Mesenchymal stem cell (in vitro differentiated cells and primary cell): ENCODE measurements around the gene PTCRA.

ENCODE experiments used
- DNase-seq: peaks from one replicate; pipeline ENCODE4 v3.0.0-alpha.2; 2013
- H2AFZ ChIP-seq: one replicate; pipeline ENCODE4 v1.6.1; 2013; ENCODE audit warnings: low read depth, mild to moderate bottlenecking, control low read depth, inconsistent platforms, low read length, moderate library complexity
- H2AK5ac ChIP-seq: 2 replicates; pipeline ENCODE4 v1.6.1; 2013; ENCODE audit warnings: low read length, moderate library complexity, mild to moderate bottlenecking, inconsistent platforms; ENCODE audit not compliant: severe bottlenecking
- H2BK120ac ChIP-seq: one replicate; pipeline ENCODE4 v1.6.1; 2013; ENCODE audit warnings: low read depth, mild to moderate bottlenecking, inconsistent platforms, low read length, moderate library complexity
- H2BK12ac ChIP-seq, 2 experiments: one replicate each; pipeline ENCODE4 v1.6.1; 2013; ENCODE audit warnings: inconsistent platforms in 2 of 2, low read length in 2 of 2, mild to moderate bottlenecking in 2 of 2, moderate library complexity in 2 of 2, control low read depth in 1 of 2
- H2BK15ac ChIP-seq: one replicate; pipeline ENCODE4 v1.6.1; 2013; ENCODE audit warnings: mild to moderate bottlenecking, low read depth, inconsistent platforms; ENCODE audit not compliant: poor library complexity, severe bottlenecking
- H2BK5ac ChIP-seq: 2 replicates; pipeline ENCODE4 v1.6.1; 2013; ENCODE audit warnings: low read depth, mild to moderate bottlenecking, low read length, control low read depth, inconsistent platforms; ENCODE audit not compliant: poor library complexity, severe bottlenecking
- H3K14ac ChIP-seq, 2 experiments: one replicate each; pipeline ENCODE4 v1.6.1; 2013; ENCODE audit warnings: inconsistent platforms in 2 of 2, low read length in 2 of 2, control low read depth in 1 of 2, mild to moderate bottlenecking in 1 of 2, moderate library complexity in 1 of 2
- H3K18ac ChIP-seq, 2 experiments: one replicate each; pipeline ENCODE4 v1.6.1; 2013; ENCODE audit warnings: inconsistent platforms in 2 of 2, low read length in 2 of 2, control low read depth in 1 of 2, low read depth in 1 of 2, mild to moderate bottlenecking in 1 of 2
- H3K23ac ChIP-seq, 2 experiments: one replicate each; pipeline ENCODE4 v1.6.1; 2013; ENCODE audit warnings: inconsistent platforms in 2 of 2, low read length in 2 of 2, mild to moderate bottlenecking in 2 of 2, moderate library complexity in 2 of 2, control low read depth in 1 of 2
- H3K27ac ChIP-seq: 2 replicates; pipeline ENCODE4 v1.5.1; 2013; ENCODE audit warnings: mild to moderate bottlenecking, moderate library complexity, low read length, control low read depth, inconsistent platforms; ENCODE audit not compliant: poor library complexity, severe bottlenecking
- H3K27me3 ChIP-seq, 2 experiments: 2 replicates each; pipeline versions ENCODE4 v1.6.1 to v1.7.0; 2013; ENCODE audit warnings: low read length in 2 of 2, mild to moderate bottlenecking in 2 of 2, moderate library complexity in 2 of 2, control low read depth in 1 of 2, inconsistent platforms in 1 of 2; ENCODE audit not compliant: control insufficient read depth in 1 of 2, insufficient read depth in 1 of 2
- H3K36me3 ChIP-seq, 2 experiments: 2 replicates each; pipeline versions ENCODE4 v1.6.1 to v1.7.0; 2013; ENCODE audit warnings: low read length in 2 of 2, control low read depth in 1 of 2, inconsistent platforms in 1 of 2, low read depth in 1 of 2, mild to moderate bottlenecking in 1 of 2; ENCODE audit not compliant: insufficient read depth in 2 of 2, control insufficient read depth in 1 of 2
- H3K4ac ChIP-seq, 2 experiments: one replicate each; pipeline ENCODE4 v1.6.1; 2013; ENCODE audit warnings: inconsistent platforms in 2 of 2, low read length in 2 of 2, mild to moderate bottlenecking in 2 of 2, moderate library complexity in 2 of 2, control low read depth in 1 of 2, low read depth in 1 of 2
- H3K4me1 ChIP-seq: 2 replicates; pipeline ENCODE4 v1.6.1; 2013; ENCODE audit warnings: low read depth, low read length, control low read depth; ENCODE audit not compliant: control insufficient read depth, insufficient read depth
- H3K4me2 ChIP-seq: 2 replicates; pipeline ENCODE4 v1.6.1; 2013; ENCODE audit warnings: low read length, mild to moderate bottlenecking, inconsistent platforms; ENCODE audit not compliant: poor library complexity, severe bottlenecking
- H3K4me3 ChIP-seq, 2 experiments: 2 replicates each; pipeline versions ENCODE4 v1.5.1 to v1.7.0; 2013; ENCODE audit warnings: low read length in 2 of 2, mild to moderate bottlenecking in 2 of 2, control low read depth in 1 of 2, low read depth in 1 of 2; ENCODE audit not compliant: insufficient read depth in 1 of 2
- H3K79me1 ChIP-seq: replicated peaks from 2 replicates; pipeline ENCODE4 v1.6.1; 2013; ENCODE audit warnings: mild to moderate bottlenecking, control low read depth, low read length, inconsistent platforms; ENCODE audit not compliant: poor library complexity, severe bottlenecking
- H3K9ac ChIP-seq: 2 replicates; pipeline ENCODE4 v1.7.0; 2013; ENCODE audit warnings: mild to moderate bottlenecking, low read length, moderate library complexity
- H3K9me3 ChIP-seq: 2 replicates; pipeline ENCODE4 v1.7.0; 2013; ENCODE audit warnings: mild to moderate bottlenecking, low read length; ENCODE audit not compliant: control insufficient read depth
- H4K8ac ChIP-seq: one replicate; pipeline ENCODE4 v1.6.1; 2013; ENCODE audit warnings: inconsistent platforms, mild to moderate bottlenecking, low read length, moderate library complexity
- H4K91ac ChIP-seq: one replicate; pipeline ENCODE4 v1.6.1; 2013; ENCODE audit warnings: mild to moderate bottlenecking, low read length, inconsistent platforms
- WGBS: methylation state at CpG from one replicate; pipeline ENCODE4 v1.1.7; 2013; ENCODE audit warnings: mixed read lengths; 5-methylcytosine and 5-hydroxymethylcytosine counted together

PTCRA gene

DNA sequence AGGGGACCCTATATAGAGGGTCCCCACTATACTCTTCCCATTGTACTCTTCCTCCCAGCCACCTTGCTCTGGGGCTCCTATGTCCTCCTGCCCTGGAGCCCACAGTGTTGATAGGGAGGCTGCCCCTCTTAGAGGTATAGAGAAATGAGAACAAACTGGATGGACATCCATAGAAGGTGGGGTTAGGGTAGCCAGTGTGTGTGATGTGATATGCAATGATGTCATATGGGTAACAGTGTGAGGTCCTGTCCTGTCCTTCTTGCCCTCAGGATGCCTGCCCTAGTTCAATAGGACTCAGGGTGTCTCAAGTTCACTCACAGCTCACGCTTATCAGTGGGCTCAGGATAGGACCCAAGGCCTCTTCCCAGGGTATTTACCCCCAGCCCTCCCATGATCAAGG lies 435 bp downstream of the PTCRA start:
- Histone ChIP-seq H3K9me3 (no peaks in the 10 kb centered on the region), H3K4me1 (peaks cover 11% of the 10 kb centered on the region), H3K18ac (no peak overlapping the region), H2BK12ac (no peak overlapping the region), H3K36me3 (no peaks in the 10 kb centered on the region), H2BK5ac (no peak overlapping the region), H3K4me2 (no peak overlapping the region), H3K9ac (no peak overlapping the region), H3K27ac (no peak overlapping the region), H4K8ac (peak overlapping the region; percentile 15), H3K23ac (no peak overlapping the region), H2BK15ac (no peak overlapping the region), H3K4me3 (no peak overlapping the region), H3K14ac (no peak overlapping the region), H3K27me3 (peaks cover 0 to 8% of the 10 kb centered on the region in 2 experiments), H2AFZ (peak overlapping the region; percentile 58), H3K79me1 (no peaks in the 10 kb centered on the region), H2BK120ac (no peak overlapping the region), H2AK5ac (peak overlapping the region; percentile 63), H3K4ac (no peak overlapping the region), H4K91ac (no peak overlapping the region)
- WGBS = 100% methylated on average over 1 of the region's 1 CpG
- DNase-seq = no peak

DNA sequence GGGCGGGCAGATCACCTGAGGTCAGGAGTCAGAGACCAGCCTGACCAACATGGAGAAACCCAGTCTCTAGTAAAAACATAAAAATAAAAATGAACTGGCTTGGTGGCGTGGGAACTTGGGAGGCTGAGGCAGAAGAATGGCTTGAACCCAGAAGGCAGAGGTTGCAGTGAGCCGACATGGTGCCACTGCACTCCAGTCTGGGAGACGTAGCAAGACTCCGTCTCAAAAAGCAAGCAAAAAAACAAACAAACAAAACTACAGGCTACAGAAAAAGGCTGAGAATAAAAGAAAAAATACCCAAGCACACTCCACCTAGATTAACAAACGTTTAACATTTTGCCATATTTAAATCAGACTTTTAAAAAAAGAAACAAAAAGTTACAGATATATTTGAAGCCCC lies 5.9 kb downstream of the PTCRA start:
- DNase-seq = no peak
- Histone ChIP-seq H3K4me3 (no peak overlapping the region), H2BK15ac (no peak overlapping the region), H4K8ac (no peak overlapping the region), H3K14ac (no peak overlapping the region), H3K36me3 (no peaks in the 10 kb centered on the region), H3K9ac (no peak overlapping the region), H4K91ac (no peak overlapping the region), H3K4ac (no peak overlapping the region), H2AK5ac (no peak overlapping the region), H2AFZ (no peak overlapping the region), H3K9me3 (no peaks in the 10 kb centered on the region), H3K18ac (no peak overlapping the region), H2BK120ac (no peak overlapping the region), H2BK12ac (no peak overlapping the region), H3K4me2 (no peak overlapping the region), H3K27me3 (no peaks in the 10 kb centered on the region), H3K27ac (no peak overlapping the region), H3K4me1 (peaks cover 7% of the 10 kb centered on the region), H3K79me1 (no peaks in the 10 kb centered on the region), H2BK5ac (no peak overlapping the region), H3K23ac (no peak overlapping the region)
- 80% methylated on average over 5 of the region's 6 CpGs for WGBS

DNA sequence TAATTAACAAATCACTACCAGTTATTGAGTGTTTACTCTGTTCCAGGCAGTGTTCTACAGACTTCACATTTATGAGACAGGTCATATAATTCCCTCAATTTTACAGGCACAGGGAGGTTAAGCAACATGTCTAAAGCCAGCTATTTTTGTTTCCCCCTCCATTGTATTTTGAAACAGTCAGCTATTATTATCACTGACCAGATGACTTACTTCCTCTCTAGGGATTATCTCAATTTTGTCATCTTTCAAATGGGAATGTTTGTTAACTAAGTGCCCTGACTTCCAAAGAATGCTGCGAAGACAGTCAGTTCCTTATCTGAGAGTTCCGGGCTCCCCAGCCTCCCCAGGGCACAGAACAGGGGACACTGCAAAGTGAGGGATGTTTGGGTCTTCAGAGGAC lies 7.8 kb downstream of the PTCRA start:
- H3K27me3 ChIP-seq = no peaks in the 10 kb centered on the region
- H2AFZ ChIP-seq = no peak overlapping the region
- DNase-seq = peak; percentile 25
- no peak overlapping the region for H3K4me2 ChIP-seq
- no peak overlapping the region for H3K4ac ChIP-seq
- no peak overlapping the region for H2AK5ac ChIP-seq
- H3K4me3 ChIP-seq = no peak overlapping the region
- H3K79me1 ChIP-seq = no peaks in the 10 kb centered on the region
- no peak overlapping the region for H4K91ac ChIP-seq
- H2BK12ac ChIP-seq = no peak overlapping the region
- no peak overlapping the region for H3K23ac ChIP-seq
- H3K36me3 ChIP-seq = no peaks in the 10 kb centered on the region
- H3K14ac ChIP-seq = no peak overlapping the region
- H3K9ac ChIP-seq = peak overlapping the region; percentile 31
- 63% methylated on average over 2 of the region's 2 CpGs for WGBS
- no peak overlapping the region for H3K27ac ChIP-seq
- no peak overlapping the region for H2BK15ac ChIP-seq
- no peak overlapping the region for H2BK120ac ChIP-seq
- no peaks in the 10 kb centered on the region for H3K9me3 ChIP-seq
- H4K8ac ChIP-seq = no peak overlapping the region
- no peak overlapping the region for H2BK5ac ChIP-seq
- no peak overlapping the region for H3K18ac ChIP-seq
- peaks cover 10% of the 10 kb centered on the region for H3K4me1 ChIP-seq

DNA sequence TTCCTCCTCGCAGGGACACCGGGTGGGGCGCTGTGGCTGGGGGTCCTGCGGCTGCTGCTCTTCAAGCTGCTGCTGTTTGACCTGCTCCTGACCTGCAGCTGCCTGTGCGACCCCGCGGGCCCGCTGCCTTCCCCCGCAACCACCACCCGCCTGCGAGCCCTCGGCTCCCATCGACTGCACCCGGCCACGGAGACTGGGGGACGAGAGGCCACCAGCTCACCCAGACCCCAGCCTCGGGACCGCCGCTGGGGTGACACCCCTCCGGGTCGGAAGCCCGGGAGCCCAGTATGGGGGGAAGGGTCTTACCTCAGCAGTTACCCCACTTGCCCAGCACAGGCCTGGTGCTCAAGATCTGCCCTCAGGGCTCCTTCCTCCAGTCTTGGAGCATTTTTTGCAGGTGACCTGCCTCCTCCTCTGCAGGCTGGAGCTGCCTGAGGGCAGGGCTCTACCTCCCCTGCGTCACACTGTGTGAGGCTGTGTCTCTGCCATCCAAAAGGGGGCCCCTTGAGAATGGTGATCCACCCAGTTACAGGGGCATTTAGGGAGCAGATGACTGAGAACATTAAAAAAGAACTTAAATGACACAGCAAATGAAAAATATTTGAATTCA lies 9.5 kb downstream of the PTCRA start:
- no peak overlapping the region for H2BK5ac ChIP-seq
- no peak overlapping the region for H2AK5ac ChIP-seq
- no peaks in the 10 kb centered on the region for H3K36me3 ChIP-seq
- no peak overlapping the region for H2BK15ac ChIP-seq
- H2BK12ac ChIP-seq = no peak overlapping the region
- no peaks in the 10 kb centered on the region for H3K27me3 ChIP-seq
- no peak for DNase-seq
- no peak overlapping the region for H3K4me3 ChIP-seq
- H3K4me1 ChIP-seq = peaks cover 5% of the 10 kb centered on the region
- no peak overlapping the region for H4K91ac ChIP-seq
- 90% methylated on average over 22 of the region's 23 CpGs for WGBS
- no peak overlapping the region for H3K23ac ChIP-seq
- no peak overlapping the region for H3K4me2 ChIP-seq
- H2BK120ac ChIP-seq = no peak overlapping the region
- H3K18ac ChIP-seq = no peak overlapping the region
- H3K9ac ChIP-seq = no peak overlapping the region
- no peaks in the 10 kb centered on the region for H3K79me1 ChIP-seq
- H4K8ac ChIP-seq = peak overlapping the region; percentile 14
- H3K4ac ChIP-seq = no peak overlapping the region
- H3K27ac ChIP-seq = no peak overlapping the region
- H3K14ac ChIP-seq = no peak overlapping the region
- H2AFZ ChIP-seq = no peak overlapping the region
- H3K9me3 ChIP-seq = no peaks in the 10 kb centered on the region
